Left lung (tissue), 10 donors: Measurements from ENCODE around the gene ST6GALNAC3. TPM values are rescaled to one million over a fixed set of nuclear protein-coding genes. Genes with fewer than 3 reads are reported as not detected.
A peak's percentile ranks its signal among the peaks of the same experiment; 100 is the strongest.

Source experiments
- ATAC-seq: fragments of 200-7000 bp; cut with Tn5 transposase; one replicate; pipeline ENCODE4 v1.9.1; 2020; ENCODE audit warnings: moderate library complexity
- DNase-seq, 4 donors: peaks; one replicate each; pipeline ENCODE4 v3.0.0-alpha.2; 2013 to 2020
- H3K27ac ChIP-seq, 2 donors: fragments of 200-600 bp; sonication (generic) in 1 of 2; one replicate each; pipeline versions ENCODE4 v1.5.0 to v1.8.0; 2020 to 2021
- H3K27me3 ChIP-seq, 2 donors: fragments of 200-600 bp; sonication (generic) in 1 of 2; one replicate each; pipeline versions ENCODE4 v1.5.0 to v1.8.0; 2020 to 2021
- H3K36me3 ChIP-seq, 2 donors: fragments of 200-600 bp; sonication (generic) in 1 of 2; one replicate each; pipeline versions ENCODE4 v1.5.0 to v1.8.0; 2020 to 2021
- H3K4me1 ChIP-seq, 2 donors: fragments of 200-600 bp; one replicate each; pipeline ENCODE4 v1.8.0; 2021
- H3K4me3 ChIP-seq, 2 donors: fragments of 200-600 bp; sonication (generic) in 1 of 2; one replicate each; pipeline versions ENCODE4 v1.5.0 to v1.8.0; 2020 to 2021; ENCODE audit warnings: mild to moderate bottlenecking in 1 of 2
- H3K9me3 ChIP-seq, 2 donors: fragments of 200-600 bp; sonication (generic) in 1 of 2; one replicate each; pipeline versions ENCODE4 v1.5.0 to v1.8.0; 2020 to 2021
- CTCF ChIP-seq, 2 donors: fragments of 200-600 bp; sonication (generic) in 1 of 2; IDR thresholded peaks; one replicate each; pipeline versions ENCODE4 v1.5.0 to v1.8.0; 2021; ENCODE audit warnings: antibody characterized with exemption in 2 of 2
- intact Hi-C, 2 donors: fragments of 100-400 bp; cut with DNase I; formaldehyde crosslinking; loops; one replicate each; pipeline versions ENCODE4 v1.11.2 to v1.14.2; 2022
- polyA plus RNA-seq, 6 donors: library from polyadenylated mRNA; unstranded; fragments of 120-200 nt; gene quantifications; one replicate each; pipeline ENCODE4 v1.2.1, GENCODE V29; 2013; ENCODE audit not compliant: insufficient read length in 6 of 6
- total RNA-seq, 2 donors: library from RNA; stranded (reverse); fragmentation: NEBNext Ultra II Directional; extraction: Animal tissue kit (Norgen Biotek cat#: 25700); gene quantifications; one replicate each; pipeline ENCODE4 v1.2.1, GENCODE V29; 2021
- donor health status: DM: no; HTN: yes; CAD: no.
- donor health status: DM: no; HTN: no; CAD: no.

ST6GALNAC3 gene
- total and polyA plus RNA-seq, 8 donors, result 3.4 to 37.7 (median 30.1) TPM

GRCh38 chr1:76395059-76395458 is 320.5 kb downstream of the ST6GALNAC3 start:
- H3K27me3 ChIP-seq, result no peaks in the 10 kb centered on the region
- H3K9me3 ChIP-seq, result no peaks in the 10 kb centered on the region
- no peaks in the 10 kb centered on the region for H3K36me3 ChIP-seq
- no peak for DNase-seq
- no peak overlapping the region for H3K4me3 ChIP-seq
- no peak overlapping the region for H3K27ac ChIP-seq
- intact Hi-C loops, result no loop called here
- no peak for ATAC-seq
- no peaks in the 10 kb centered on the region for H3K4me1 ChIP-seq
- TF ChIP-seq CTCF (IDR thresholded peaks at IDR 0.05), result no peak

GRCh38 chr1:76402128-76402527 is 327.6 kb downstream of the ST6GALNAC3 start:
- DNase-seq (no peak), ATAC-seq (no peak)
- H3K4me3 ChIP-seq, result no peak overlapping the region
- no peak for TF ChIP-seq CTCF (IDR thresholded peaks at IDR 0.05)
- no peaks in the 10 kb centered on the region for H3K27me3 ChIP-seq
- H3K36me3 ChIP-seq, result no peaks in the 10 kb centered on the region
- no peaks in the 10 kb centered on the region for H3K4me1 ChIP-seq
- intact Hi-C loops, result no loop called here
- no peak overlapping the region for H3K27ac ChIP-seq
- peaks cover 0 to 16% of the 10 kb centered on the region in 2 donors for H3K9me3 ChIP-seq

- Histone ChIP-seq H3K4me1 (no peaks in the 10 kb centered on the region), H3K36me3 (no peaks in the 10 kb centered on the region), H3K4me3 (no peak overlapping the region), H3K27me3 (no peaks in the 10 kb centered on the region), H3K27ac (no peak overlapping the region), H3K9me3 (no peaks in the 10 kb centered on the region)
- intact Hi-C loops, result no loop called here
- DNase-seq (no peak), ATAC-seq (no peak)
- TF ChIP-seq CTCF (IDR thresholded peaks at IDR 0.05), result no peak
Observed at GRCh38 chr1:76408303-76408702, 333.8 kb downstream of the ST6GALNAC3 start.

GRCh38 chr1:76410499-76410898 is 336.0 kb downstream of the ST6GALNAC3 start:
- no peaks in the 10 kb centered on the region for H3K9me3 ChIP-seq
- no peak for TF ChIP-seq CTCF (IDR thresholded peaks at IDR 0.05)
- no peak for DNase-seq
- H3K4me1 ChIP-seq, result no peaks in the 10 kb centered on the region
- no peak for ATAC-seq
- H3K4me3 ChIP-seq, result no peak overlapping the region
- no peaks in the 10 kb centered on the region for H3K36me3 ChIP-seq
- no peak overlapping the region for H3K27ac ChIP-seq
- H3K27me3 ChIP-seq, result no peaks in the 10 kb centered on the region
- intact Hi-C loops, result no loop called here

- Histone ChIP-seq H3K4me3 (no peak overlapping the region), H3K4me1 (no peaks in the 10 kb centered on the region), H3K27me3 (no peaks in the 10 kb centered on the region), H3K36me3 (no peaks in the 10 kb centered on the region), H3K27ac (no peak overlapping the region), H3K9me3 (no peaks in the 10 kb centered on the region)
- TF ChIP-seq CTCF (IDR thresholded peaks at IDR 0.05), result no peak
- no peak for ATAC-seq
- DNase-seq, result peak in 2 of 4 donors; percentile 25 to 62
- intact Hi-C loops, result no loop called here
Observed at GRCh38 chr1:76418531-76418930, 344.0 kb downstream of the ST6GALNAC3 start.
